DOHH2 (cell line): ENCODE data around the gene PRKAR1B.

Experiments
- CTCF ChIP-seq: fragments of 200-600 bp; sonication (generic); IDR thresholded peaks from one replicate; pipeline ENCODE4 v1.5.1; 2014; ENCODE audit warnings: antibody characterized with exemption, mild to moderate bottlenecking, low read depth, low read length; ENCODE audit not compliant: poor library complexity, severe bottlenecking
- EZH2phosphoT487 ChIP-seq: fragments of 200-600 bp; sonication (generic); IDR thresholded peaks from 2 replicates; pipeline ENCODE4 v1.6.1; 2017; ENCODE audit warnings: borderline replicate concordance, mild to moderate bottlenecking, antibody characterized with exemption, low read length, moderate library complexity, mixed read lengths

- TF ChIP-seq CTCF (no peak), EZH2phosphoT487 (no peak)
Observed at GRCh38 chr7:701086-701671, 25.9 kb downstream of the PRKAR1B start.
